Measurements from ENCODE around the gene SIGLEC6. TPM values are rescaled to one million over a fixed set of nuclear protein-coding genes. Genes with fewer than 3 reads are reported as not detected.

Gene SIGLEC6
- total and polyA plus RNA-seq, 2 experiments from 2014 or later, result not detected

DNA sequence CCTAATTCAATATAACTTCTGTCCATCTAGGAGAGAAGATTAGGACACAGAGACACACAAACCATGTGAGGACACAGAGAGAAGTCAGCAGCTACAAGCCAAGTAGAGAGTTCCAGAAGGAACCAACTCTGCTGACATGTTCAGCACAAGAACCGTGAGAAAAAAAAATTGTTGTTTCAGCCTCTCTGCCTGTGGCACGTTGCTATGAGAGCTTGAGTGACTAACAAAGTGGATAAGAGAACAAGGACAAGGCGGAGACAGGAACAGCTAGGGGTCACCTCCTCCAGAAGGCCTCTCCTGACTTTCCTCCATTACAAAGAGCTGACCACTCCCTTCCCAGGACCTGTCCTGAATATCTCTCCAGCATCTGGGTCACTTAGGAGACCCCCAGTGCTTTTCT lies 24.3 kb downstream of the SIGLEC6 start:
- no peak for DNase-seq (ENCODE audit: low spot score)
- 41% methylated on average over 3 of the region's 3 CpGs for WGBS (ENCODE audit: low lambda C conversion rate, missing lambda C conversion rate)
- H4K20me1 ChIP-seq (ENCODE audit: insufficient read depth, poor library complexity, severe bottlenecking), result no peaks in the 10 kb centered on the region
- no peak overlapping the region for H3K4me3 ChIP-seq
- no peak overlapping the region for H3K27ac ChIP-seq
- H2AFZ ChIP-seq, result no peak overlapping the region
- no peaks in the 10 kb centered on the region for H3K4me1 ChIP-seq (ENCODE audit: insufficient read depth)
- no peaks in the 10 kb centered on the region for H3K27me3 ChIP-seq
- TF ChIP-seq CTCF (IDR thresholded peaks at IDR 0.05; ENCODE audit: poor library complexity) (no peak), EZH2 (IDR thresholded peaks at IDR 0.05; ENCODE audit: borderline replicate concordance) (no peak), EZH2phosphoT487 (IDR thresholded peaks at IDR 0.05; ENCODE audit: low read depth, severe bottlenecking, unreplicated experiment) (no peak)
- H3K4me2 ChIP-seq, result no peak overlapping the region
- no peaks in the 10 kb centered on the region for H3K79me2 ChIP-seq
- H3K9me3 ChIP-seq (ENCODE audit: low read depth), result no peaks in the 10 kb centered on the region
- no peaks in the 10 kb centered on the region for H3K36me3 ChIP-seq (replicated peaks; ENCODE audit: insufficient read depth, low read depth)
- H3K9me2 ChIP-seq (replicated peaks; ENCODE audit: insufficient read depth), result no peaks in the 10 kb centered on the region

DNA sequence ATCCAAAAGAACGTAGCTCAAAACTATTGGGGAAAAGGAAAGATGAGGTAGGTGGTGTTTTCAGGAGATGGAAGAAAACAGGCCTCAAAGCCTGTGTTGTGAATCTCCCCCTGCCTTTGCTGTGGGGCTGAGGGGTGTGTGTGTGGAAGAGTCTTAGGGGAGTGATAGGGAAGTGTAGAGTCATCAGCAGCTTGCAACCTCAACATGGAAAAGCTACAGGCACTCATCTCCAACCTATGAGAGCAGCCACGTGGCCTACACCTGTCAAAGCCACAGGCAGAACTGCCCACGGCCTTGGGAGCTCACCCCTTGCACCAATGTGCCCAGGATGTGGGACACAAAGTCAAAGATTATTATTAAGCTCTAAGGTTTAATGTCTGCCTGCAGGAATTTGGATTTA lies 25.6 kb downstream of the SIGLEC6 start:
- no peak overlapping the region for H3K4me2 ChIP-seq
- no peak for DNase-seq (ENCODE audit: low spot score)
- H3K27ac ChIP-seq, result no peak overlapping the region
- no peaks in the 10 kb centered on the region for H3K27me3 ChIP-seq
- WGBS (ENCODE audit: low lambda C conversion rate, missing lambda C conversion rate), result 23% methylated on average over 3 of the region's 3 CpGs
- H3K9me2 ChIP-seq (replicated peaks; ENCODE audit: insufficient read depth), result no peaks in the 10 kb centered on the region
- H3K36me3 ChIP-seq (replicated peaks; ENCODE audit: insufficient read depth, low read depth), result no peaks in the 10 kb centered on the region
- no peak for TF ChIP-seq CTCF (IDR thresholded peaks at IDR 0.05; ENCODE audit: poor library complexity)
- TF ChIP-seq EZH2 (IDR thresholded peaks at IDR 0.05; ENCODE audit: borderline replicate concordance), result no peak
- no peak for TF ChIP-seq EZH2phosphoT487 (IDR thresholded peaks at IDR 0.05; ENCODE audit: low read depth, severe bottlenecking, unreplicated experiment)
- no peaks in the 10 kb centered on the region for H4K20me1 ChIP-seq (ENCODE audit: insufficient read depth, poor library complexity, severe bottlenecking)
- H3K79me2 ChIP-seq, result no peaks in the 10 kb centered on the region
- H3K9me3 ChIP-seq (ENCODE audit: low read depth), result no peaks in the 10 kb centered on the region
- H3K4me1 ChIP-seq (ENCODE audit: insufficient read depth), result no peaks in the 10 kb centered on the region
- H2AFZ ChIP-seq, result no peak overlapping the region
- H3K4me3 ChIP-seq, result no peak overlapping the region

- H3K36me3 ChIP-seq (replicated peaks; ENCODE audit: insufficient read depth, low read depth), result no peaks in the 10 kb centered on the region
- no peaks in the 10 kb centered on the region for H3K4me1 ChIP-seq (ENCODE audit: insufficient read depth)
- no peaks in the 10 kb centered on the region for H3K9me3 ChIP-seq (ENCODE audit: low read depth)
- H3K27ac ChIP-seq, result no peak overlapping the region
- H2AFZ ChIP-seq, result no peak overlapping the region
- WGBS (ENCODE audit: low lambda C conversion rate, missing lambda C conversion rate), result 53% methylated on average over 3 of the region's 3 CpGs
- H3K79me2 ChIP-seq, result no peaks in the 10 kb centered on the region
- no peaks in the 10 kb centered on the region for H3K27me3 ChIP-seq
- H3K4me3 ChIP-seq, result no peak overlapping the region
- no peak overlapping the region for H3K4me2 ChIP-seq
- TF ChIP-seq EZH2 (IDR thresholded peaks at IDR 0.05; ENCODE audit: borderline replicate concordance), result no peak
- DNase-seq (ENCODE audit: low spot score), result no peak
- H3K9me2 ChIP-seq (replicated peaks; ENCODE audit: insufficient read depth), result no peaks in the 10 kb centered on the region
- no peaks in the 10 kb centered on the region for H4K20me1 ChIP-seq (ENCODE audit: insufficient read depth, poor library complexity, severe bottlenecking)
Measured at GRCh38 chr19:51503896-51504295, 27.6 kb downstream of the SIGLEC6 start.

GRCh38 chr19:51503286-51503817 lies 28.1 kb downstream of the SIGLEC6 start:
- DNase-seq (ENCODE audit: low spot score), result no peak
- no peaks in the 10 kb centered on the region for H3K36me3 ChIP-seq (replicated peaks; ENCODE audit: insufficient read depth, low read depth)
- WGBS (ENCODE audit: low lambda C conversion rate, missing lambda C conversion rate), result 69% methylated on average over 5 of the region's 5 CpGs
- no peaks in the 10 kb centered on the region for H3K9me3 ChIP-seq (ENCODE audit: low read depth)
- no peak overlapping the region for H2AFZ ChIP-seq
- no peaks in the 10 kb centered on the region for H3K79me2 ChIP-seq
- no peaks in the 10 kb centered on the region for H3K27me3 ChIP-seq
- no peak overlapping the region for H3K27ac ChIP-seq
- no peaks in the 10 kb centered on the region for H3K4me1 ChIP-seq (ENCODE audit: insufficient read depth)
- TF ChIP-seq CTCF (IDR thresholded peaks at IDR 0.05; ENCODE audit: poor library complexity), result no peak
- TF ChIP-seq EZH2phosphoT487 (IDR thresholded peaks at IDR 0.05; ENCODE audit: low read depth, severe bottlenecking, unreplicated experiment), result no peak
- no peak for TF ChIP-seq EZH2 (IDR thresholded peaks at IDR 0.05; ENCODE audit: borderline replicate concordance)
- no peak overlapping the region for H3K4me2 ChIP-seq
- H4K20me1 ChIP-seq (ENCODE audit: insufficient read depth, poor library complexity, severe bottlenecking), result no peaks in the 10 kb centered on the region
- no peak overlapping the region for H3K4me3 ChIP-seq
- no peaks in the 10 kb centered on the region for H3K9me2 ChIP-seq (replicated peaks; ENCODE audit: insufficient read depth)
